KG1 (cell line): ENCODE data around the gene MAD1L1.
"Not testable (repeated sequence)": the region's sequence is repeated elsewhere in the genome, so short reads cannot be mapped to it uniquely, and the experiment has no call there.

Experiments
- DNase-seq: peaks from one replicate; lab custom pipeline; 2025; lab: John Stamatoyannopoulos, UW

The MAD1L1 gene

GRCh38 chr7:1981201-1981877, 251.4 kb downstream of the MAD1L1 start:
- DNase-seq = no peak

GRCh38 chr7:1979591-1980560, 252.9 kb downstream of the MAD1L1 start:
- DNase-seq = no peak

- no peak for DNase-seq
These were observed 253.8 kb downstream of the MAD1L1 start for GRCh38 chr7:1978656-1979590.

GRCh38 chr7:1977876-1978441, 254.8 kb downstream of the MAD1L1 start:
- no peak for DNase-seq

GRCh38 chr7:1977059-1977875, 255.5 kb downstream of the MAD1L1 start:
- DNase-seq = no peak

- DNase-seq = not testable (repeated sequence)
These were observed 256.2 kb downstream of the MAD1L1 start for GRCh38 chr7:1976521-1976920.

GRCh38 chr7:1975581-1975980, 257.2 kb downstream of the MAD1L1 start:
- DNase-seq = no peak

- no peak for DNase-seq
These were observed 257.6 kb downstream of the MAD1L1 start for GRCh38 chr7:1975179-1975578.

- DNase-seq = no peak
These were observed 258.2 kb downstream of the MAD1L1 start for GRCh38 chr7:1974290-1975101.

- no peak for DNase-seq
These were observed 259.2 kb downstream of the MAD1L1 start for GRCh38 chr7:1973321-1974251.

- no peak for DNase-seq
These were observed 260.0 kb downstream of the MAD1L1 start for GRCh38 chr7:1972744-1973143.

- no peak for DNase-seq
These were observed 260.6 kb downstream of the MAD1L1 start for GRCh38 chr7:1971946-1972654.

GRCh38 chr7:1970895-1971294, 261.9 kb downstream of the MAD1L1 start:
- DNase-seq = no peak

GRCh38 chr7:1970285-1970660, 262.5 kb downstream of the MAD1L1 start:
- DNase-seq = not testable (repeated sequence)

- DNase-seq = no peak
These were observed 263.1 kb downstream of the MAD1L1 start for GRCh38 chr7:1969459-1970284.

GRCh38 chr7:1968397-1969111, 264.2 kb downstream of the MAD1L1 start:
- no peak for DNase-seq
